Measurements from ENCODE around the gene GALR3. TPM values are rescaled to one million over a fixed set of nuclear protein-coding genes. Genes with fewer than 3 reads are reported as not detected.

GALR3 gene
- total and polyA plus RNA-seq, 2 of the 8 experiments (the other 6 are each of a cell fraction or from before 2014, with no cell fraction given): 0.84 to 1.1 TPM

DNA sequence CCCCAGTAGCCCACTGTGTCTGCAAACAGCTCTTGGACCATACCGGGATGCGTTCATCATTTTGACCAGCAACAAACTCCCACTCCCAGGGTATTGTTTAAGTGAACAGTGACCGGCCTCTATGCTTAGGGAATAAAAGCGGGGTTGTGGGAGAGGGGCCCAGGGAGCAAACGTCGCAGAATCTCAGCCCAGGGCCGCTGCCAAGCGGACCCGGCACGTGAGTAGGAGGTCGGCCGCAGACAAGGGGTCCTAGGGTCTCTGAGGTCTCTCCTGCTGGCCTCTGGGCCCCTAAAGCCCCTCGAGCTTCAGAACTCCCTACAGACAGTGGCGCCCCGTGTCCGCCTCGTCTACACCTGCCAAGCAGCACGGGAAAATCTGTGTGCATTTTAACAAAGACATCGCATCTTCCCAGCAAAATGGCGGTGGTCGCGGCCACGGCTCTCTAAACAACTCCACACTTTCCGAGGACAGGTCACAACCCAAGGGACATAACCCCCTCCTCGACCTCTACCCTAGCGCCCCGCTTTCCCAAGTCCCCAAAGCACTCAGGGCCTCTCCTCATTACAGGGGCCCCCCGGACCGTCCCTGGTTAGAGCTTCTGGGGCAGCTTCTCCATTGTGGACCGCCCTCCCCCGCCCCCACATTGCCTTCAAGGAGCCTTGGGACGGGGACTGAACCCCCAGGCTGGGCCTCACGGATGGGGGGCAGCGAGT is 19.4 kb upstream of the GALR3 start (continued):
- TF ChIP-seq SP1 (IDR thresholded peaks at IDR 0.05; ENCODE audit: low read depth, low read length) (no peak), BACH1 (IDR thresholded peaks at IDR 0.05; ENCODE audit: low read length) (no peak), GABPA (IDR thresholded peaks at IDR 0.05; ENCODE audit: borderline replicate concordance, insufficient read depth, low read length) (no peak), SP4 (IDR thresholded peaks at IDR 0.05; ENCODE audit: low read length) (no peak), EZH2 (IDR thresholded peaks at IDR 0.05; ENCODE audit: low read depth, low read length, severe bottlenecking) (peak; percentile 39), RNF2 (IDR thresholded peaks at IDR 0.05; ENCODE audit: borderline replicate concordance, low read depth, low read length, missing control alignments, poor library complexity, severe bottlenecking) (no peak), KDM1A (IDR thresholded peaks at IDR 0.05; ENCODE audit: borderline replicate concordance, low read length) (no peak), SIX5 (IDR thresholded peaks at IDR 0.05; ENCODE audit: low read depth, low read length) (no peak), HDAC6 (IDR thresholded peaks at IDR 0.05; ENCODE audit: low read depth, low read length) (no peak), EP300 (IDR thresholded peaks at IDR 0.05; ENCODE audit: borderline replicate concordance in 1 of 2, low read depth in 2 of 2, low read length in 2 of 2) (no peak), TEAD4 (IDR thresholded peaks at IDR 0.05; ENCODE audit: low read depth, low read length) (no peak), KDM5A (IDR thresholded peaks at IDR 0.05; ENCODE audit: low read length) (no peak), SRF (IDR thresholded peaks at IDR 0.05; ENCODE audit: low read depth, low read length) (no peak), KDM4A (IDR thresholded peaks at IDR 0.05; ENCODE audit: low read depth, low read length, severe bottlenecking) (no peak), FOSL1 (IDR thresholded peaks at IDR 0.05; ENCODE audit: insufficient read depth, low read depth, low read length) (no peak), HDAC2 (IDR thresholded peaks at IDR 0.05; ENCODE audit: borderline replicate concordance in 1 of 2, low read depth in 2 of 2, low read length in 2 of 2) (no peak), SIN3A (conservative IDR thresholded peaks at IDR 0.05 in 1 of 2, IDR thresholded peaks at IDR 0.05 in 1 of 2; ENCODE audit: low read depth in 1 of 2, low read length in 2 of 2) (no peak; a peak in 1 of 4 replicates), CEBPB (IDR thresholded peaks at IDR 0.05; ENCODE audit: low read depth, low read length) (no peak)

All from H1 (cell line).